Keratinocyte (primary cell): ENCODE data around the gene ZNF549.

Experiments
- CTCF ChIP-seq, 3 experiments: IDR thresholded peaks in 1 of 3; conservative IDR thresholded peaks in 1 of 3; optimal IDR thresholded peaks in 1 of 3; 2 replicates in 2 of 3; 3 replicates in 1 of 3; pipeline versions ENCODE3 to v1.5.1; 2011; ENCODE audit warnings: low read length in 3 of 3, mild to moderate bottlenecking in 3 of 3, moderate library complexity in 2 of 3, control low read depth in 1 of 3, inconsistent platforms in 1 of 3; ENCODE audit not compliant: insufficient read depth in 2 of 3; ENCODE audit errors: extremely low read depth in 1 of 3
- EZH2 ChIP-seq: IDR thresholded peaks from one replicate; pipeline ENCODE4 v1.6.1; 2012; ENCODE audit warnings: inconsistent platforms, mild to moderate bottlenecking, low read length, moderate library complexity

- TF ChIP-seq CTCF (optimal IDR thresholded peaks at IDR 0.05 in 1 of 3, IDR thresholded peaks at IDR 0.05 in 1 of 3, conservative IDR thresholded peaks at IDR 0.05 in 1 of 3; ENCODE audit: extremely low read depth in 1 of 3, insufficient read depth in 2 of 3, low read length in 3 of 3) (no peak), EZH2 (no peak)
Measured at GRCh38 chr19:57576661-57577060, 49.5 kb downstream of the ZNF549 start.
